Panc1 (cell line): ENCODE measurements around the gene JUND. TPM values are rescaled to one million over a fixed set of nuclear protein-coding genes. Genes with fewer than 3 reads are reported as not detected.

Source experiments
- ATAC-seq: fragments of 200-7000 bp; cut with Tn5 transposase; 2 replicates; pipeline ENCODE4 v1.9.1; 2020; ENCODE audit warnings: mild to moderate bottlenecking, moderate library complexity
- Bru-seq: library from RNA; stranded (reverse); fragments of 400-500 nt; gene quantifications from one replicate; lab custom pipeline; 2021; lab: Mats Ljungman, UMichigan
- BruChase-seq, 2 experiments: library from RNA; stranded (reverse); fragments of 400-500 nt; gene quantifications; one replicate each; lab custom pipeline; 2021; lab: Mats Ljungman, UMichigan
- BruUV-seq: library from RNA; stranded (reverse); fragments of 400-500 nt; replicated peaks from 2 replicates; lab custom pipeline; 2021; lab: Mats Ljungman, UMichigan
- CTCF ChIA-PET: fragments of 300-600 bp; sonication (Branson Sonifier 250); formaldehyde crosslinking; loops from one replicate; lab custom pipeline; 2022; ENCODE audit warnings: antibody characterized with exemption; lab: Charles Lee
- POLR2A ChIA-PET: fragments of 300-600 bp; sonication (Branson Sonifier 250); formaldehyde crosslinking; loops from one replicate; lab custom pipeline; 2022; ENCODE audit warnings: antibody characterized with exemption; lab: Charles Lee
- DNase-seq: peaks from one replicate; pipeline ENCODE4 v3.0.0-alpha.2; 2010; ENCODE audit warnings: low read depth, low spot score
- H3K27ac ChIP-seq: 2 replicates; pipeline ENCODE4 v1.5.1; 2011; ENCODE audit warnings: mild to moderate bottlenecking, low read length, inconsistent platforms
- H3K27me3 ChIP-seq: fragments of 200-500 bp; sonication (Bioruptor generic); 2 replicates; pipeline ENCODE4 v1.6.0; 2014; ENCODE audit warnings: low read length, inconsistent platforms; ENCODE audit not compliant: control insufficient read depth, insufficient read depth
- H3K36me3 ChIP-seq: fragments of 200-500 bp; sonication (Bioruptor generic); 2 replicates; pipeline ENCODE4 v1.5.1; 2014; ENCODE audit warnings: inconsistent platforms, mild to moderate bottlenecking, low read length, moderate library complexity; ENCODE audit not compliant: control insufficient read depth, insufficient read depth
- H3K4me1 ChIP-seq: 2 replicates; pipeline ENCODE4 v1.5.1; 2011; ENCODE audit warnings: inconsistent platforms, mild to moderate bottlenecking, low read length, moderate library complexity; ENCODE audit not compliant: control insufficient read depth, insufficient read depth
- H3K4me3 ChIP-seq, 2 experiments: 2 replicates each; pipeline ENCODE4 v1.5.1; 2011 to 2012; ENCODE audit warnings: low read depth in 2 of 2, low read length in 2 of 2, mild to moderate bottlenecking in 2 of 2, inconsistent platforms in 1 of 2, moderate library complexity in 1 of 2
- H3K9me3 ChIP-seq: fragments of 200-500 bp; sonication (Bioruptor generic); 2 replicates; pipeline ENCODE4 v1.5.1; 2014; ENCODE audit warnings: low read depth, mild to moderate bottlenecking, inconsistent platforms, low read length, moderate library complexity; ENCODE audit not compliant: control insufficient read depth, insufficient read depth
- POLR2AphosphoS5 ChIP-seq: IDR thresholded peaks from 2 replicates; pipeline ENCODE4 v1.6.1; 2012; ENCODE audit warnings: mild to moderate bottlenecking, low read depth, low read length, moderate library complexity
- SIN3A ChIP-seq: IDR thresholded peaks from 2 replicates; pipeline ENCODE4 v1.6.1; 2012; ENCODE audit warnings: low read depth, mild to moderate bottlenecking, low read length, moderate library complexity, borderline replicate concordance; ENCODE audit not compliant: insufficient read depth
- TCF7L2 ChIP-seq: IDR thresholded peaks from 2 replicates; pipeline ENCODE4 v1.6.1; 2011; ENCODE audit warnings: mild to moderate bottlenecking, low read depth, low read length, inconsistent platforms
- in situ Hi-C: cut with HindIII; loops from 2 replicates; pipeline ENCODE4 v1.10.0; 2016; ENCODE audit warnings: low sequenced_read_pairs, low pct_unique_long_range_greater_than_20kb
- intact Hi-C: fragments of 100-400 bp; cut with micrococcal nuclease; formaldehyde crosslinking; loops from one replicate; pipeline ENCODE4 v1.10.0; 2022; ENCODE audit not compliant: unreplicated experiment
- long read RNA-seq: library from polyadenylated mRNA; unstranded; transcript quantifications from one replicate; pipeline ENCODE4 v2.0.0, GENCODE V29; 2021; ENCODE audit not compliant: unreplicated experiment
- polyA plus RNA-seq: library from polyadenylated mRNA; unstranded; fragments of >200 nt; gene quantifications from one replicate; pipeline ENCODE4 v1.2.1, GENCODE V29; 2012; ENCODE audit warnings: missing spikeins; ENCODE audit not compliant: insufficient read length
- total RNA-seq: library from RNA; stranded (reverse); gene quantifications from one replicate; pipeline ENCODE4 v1.2.1, GENCODE V29; 2021; ENCODE audit not compliant: unreplicated experiment
- TF ChIP-seq, protein P1 (sequence below): fragments of 450-650 bp; IDR thresholded peaks from 2 replicates; pipeline ENCODE4 v1.5.1; 2017; ENCODE audit warnings: mild to moderate bottlenecking
- TF ChIP-seq, protein P2 (sequence below), 2 experiments: IDR thresholded peaks; 2 replicates each; pipeline ENCODE4 v1.6.1; 2011 to 2012; ENCODE audit warnings: low read depth in 2 of 2, control low read depth in 1 of 2, low read length in 1 of 2, mild to moderate bottlenecking in 1 of 2, moderate library complexity in 1 of 2; ENCODE audit not compliant: insufficient read depth in 1 of 2

JUND gene
- 130 TPM for total RNA-seq
- 179 TPM for polyA plus RNA-seq
- percentile 91 among the genes with signal in this experiment for Bru-seq, nascent RNA
- percentile 99 among the genes with signal in this experiment for BruChase-seq, experiment 1, labeled RNA remaining after a 2-hour chase
- BruChase-seq, experiment 2, labeled RNA remaining after a 6-hour chase = percentile 99 among the genes with signal in this experiment
- long read RNA-seq, transcript JUND-201 (1 exons, 1,863 nt) = major isoform, 445 of 445 reads
- long read RNA-seq, partial matches to known transcripts = 0 of 445 reads
- long read RNA-seq, other reads (novel, unspliced or antisense) = 0 of 445 reads

DNA sequence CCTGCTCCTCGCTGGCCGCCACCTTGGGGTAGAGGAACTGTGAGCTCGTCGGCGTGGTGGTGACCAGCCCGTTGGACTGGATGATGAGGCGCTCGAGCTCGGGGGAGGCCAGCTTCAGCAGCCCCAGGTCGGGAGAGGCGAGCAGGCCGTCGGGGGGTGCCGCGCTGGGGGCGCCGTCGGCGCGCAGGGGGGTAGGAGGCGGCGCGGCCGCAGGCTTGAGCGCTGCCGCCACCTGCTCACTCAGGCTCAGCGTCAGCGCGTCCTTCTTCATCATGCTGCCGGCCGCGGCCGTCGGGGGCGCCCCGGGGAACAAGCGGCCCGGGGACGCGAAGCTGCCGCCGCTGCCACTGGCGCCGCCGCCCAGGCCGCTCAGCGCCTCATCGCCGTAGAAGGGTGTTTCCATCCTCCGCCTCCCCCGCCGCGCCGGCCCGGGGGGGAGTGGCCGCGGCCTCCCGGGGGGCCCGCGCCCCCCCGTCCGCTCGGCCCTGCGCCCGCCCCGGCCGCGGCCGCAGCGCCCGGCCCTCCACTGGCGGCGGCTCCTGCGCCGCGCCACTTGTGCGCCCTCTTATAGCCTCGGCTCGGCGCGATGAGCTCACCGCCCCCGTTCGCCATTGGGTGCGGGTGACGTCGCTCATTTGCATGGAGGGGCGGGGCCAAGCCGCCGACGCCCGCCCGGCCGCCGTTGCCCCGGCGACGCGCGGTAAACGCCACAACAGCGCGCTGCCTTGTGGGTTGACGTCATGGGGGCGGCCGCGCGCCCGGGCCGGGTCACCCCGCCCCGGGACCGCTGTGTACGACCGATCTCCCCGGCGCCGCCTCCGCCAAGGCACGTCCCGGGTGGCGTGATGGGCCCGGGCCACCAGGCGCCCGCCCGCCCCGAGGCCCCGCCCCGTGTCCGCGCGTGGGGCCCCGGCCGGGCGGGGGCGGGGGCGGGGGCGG lies at the start of gene JUND:
Gene JUND, minus strand, starts transcription at position 541 of the 939 bp plus-strand sequence. Its CDS starts 138 bp downstream, at position 403.
- DNase-seq = no peak
- Histone ChIP-seq H3K9me3 (no peaks in the 10 kb centered on the region), H3K27me3 (no peaks in the 10 kb centered on the region), H3K36me3 (no peaks in the 10 kb centered on the region; the same call in 1 of the 2 replicates), H3K4me1 (peaks cover 19% of the 10 kb centered on the region), H3K27ac (peak within 1 kb of the TSS; percentile 93), H3K4me3 (peak within 1 kb of the TSS; percentile 74 to 91)
- intact Hi-C loops (no loop called here), in situ Hi-C loops (no loop called here)
- ATAC-seq = peak; percentile 86
- ChIA-PET POLR2A (interaction anchor here (0.5 to 3.5 kb wide), 9 partner anchors 11 to 171 kb away, joined by 3 to 22 read pairs (median 3); partner anchors contain the start of gene LSM4), CTCF (interaction anchor here (0.8 to 1.6 kb wide), 3 partner anchors 23 to 47 kb away, joined by 4 to 7 read pairs (median 5); partner anchors contain the start of gene LSM4)
- no TSS peak for BruUV-seq
- TF ChIP-seq TCF7L2 = peak; percentile 45; the same call in 1 of the 2 replicates
- TF ChIP-seq, protein P1, sequence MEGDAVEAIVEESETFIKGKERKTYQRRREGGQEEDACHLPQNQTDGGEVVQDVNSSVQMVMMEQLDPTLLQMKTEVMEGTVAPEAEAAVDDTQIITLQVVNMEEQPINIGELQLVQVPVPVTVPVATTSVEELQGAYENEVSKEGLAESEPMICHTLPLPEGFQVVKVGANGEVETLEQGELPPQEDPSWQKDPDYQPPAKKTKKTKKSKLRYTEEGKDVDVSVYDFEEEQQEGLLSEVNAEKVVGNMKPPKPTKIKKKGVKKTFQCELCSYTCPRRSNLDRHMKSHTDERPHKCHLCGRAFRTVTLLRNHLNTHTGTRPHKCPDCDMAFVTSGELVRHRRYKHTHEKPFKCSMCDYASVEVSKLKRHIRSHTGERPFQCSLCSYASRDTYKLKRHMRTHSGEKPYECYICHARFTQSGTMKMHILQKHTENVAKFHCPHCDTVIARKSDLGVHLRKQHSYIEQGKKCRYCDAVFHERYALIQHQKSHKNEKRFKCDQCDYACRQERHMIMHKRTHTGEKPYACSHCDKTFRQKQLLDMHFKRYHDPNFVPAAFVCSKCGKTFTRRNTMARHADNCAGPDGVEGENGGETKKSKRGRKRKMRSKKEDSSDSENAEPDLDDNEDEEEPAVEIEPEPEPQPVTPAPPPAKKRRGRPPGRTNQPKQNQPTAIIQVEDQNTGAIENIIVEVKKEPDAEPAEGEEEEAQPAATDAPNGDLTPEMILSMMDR = no peak; the same call in 1 of the 2 replicates

GRCh38 chr19:18330868-18331267 lies 49.4 kb upstream of the JUND start:
- in situ Hi-C loops (no loop called here), intact Hi-C loops (no loop called here)
- ATAC-seq (no peak), DNase-seq (no peak)
- peaks cover 6% of the 10 kb centered on the region; the same call in 1 of the 2 replicates for H3K4me1 ChIP-seq
- TF ChIP-seq SIN3A (no peak), POLR2AphosphoS5 (no peak), TCF7L2 (no peak)
- TF ChIP-seq, protein P1 = no peak
- TF ChIP-seq, protein P2, sequence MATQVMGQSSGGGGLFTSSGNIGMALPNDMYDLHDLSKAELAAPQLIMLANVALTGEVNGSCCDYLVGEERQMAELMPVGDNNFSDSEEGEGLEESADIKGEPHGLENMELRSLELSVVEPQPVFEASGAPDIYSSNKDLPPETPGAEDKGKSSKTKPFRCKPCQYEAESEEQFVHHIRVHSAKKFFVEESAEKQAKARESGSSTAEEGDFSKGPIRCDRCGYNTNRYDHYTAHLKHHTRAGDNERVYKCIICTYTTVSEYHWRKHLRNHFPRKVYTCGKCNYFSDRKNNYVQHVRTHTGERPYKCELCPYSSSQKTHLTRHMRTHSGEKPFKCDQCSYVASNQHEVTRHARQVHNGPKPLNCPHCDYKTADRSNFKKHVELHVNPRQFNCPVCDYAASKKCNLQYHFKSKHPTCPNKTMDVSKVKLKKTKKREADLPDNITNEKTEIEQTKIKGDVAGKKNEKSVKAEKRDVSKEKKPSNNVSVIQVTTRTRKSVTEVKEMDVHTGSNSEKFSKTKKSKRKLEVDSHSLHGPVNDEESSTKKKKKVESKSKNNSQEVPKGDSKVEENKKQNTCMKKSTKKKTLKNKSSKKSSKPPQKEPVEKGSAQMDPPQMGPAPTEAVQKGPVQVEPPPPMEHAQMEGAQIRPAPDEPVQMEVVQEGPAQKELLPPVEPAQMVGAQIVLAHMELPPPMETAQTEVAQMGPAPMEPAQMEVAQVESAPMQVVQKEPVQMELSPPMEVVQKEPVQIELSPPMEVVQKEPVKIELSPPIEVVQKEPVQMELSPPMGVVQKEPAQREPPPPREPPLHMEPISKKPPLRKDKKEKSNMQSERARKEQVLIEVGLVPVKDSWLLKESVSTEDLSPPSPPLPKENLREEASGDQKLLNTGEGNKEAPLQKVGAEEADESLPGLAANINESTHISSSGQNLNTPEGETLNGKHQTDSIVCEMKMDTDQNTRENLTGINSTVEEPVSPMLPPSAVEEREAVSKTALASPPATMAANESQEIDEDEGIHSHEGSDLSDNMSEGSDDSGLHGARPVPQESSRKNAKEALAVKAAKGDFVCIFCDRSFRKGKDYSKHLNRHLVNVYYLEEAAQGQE (IDR thresholded peaks at IDR 0.05; ENCODE audit: insufficient read depth in 1 of 2, low read depth in 2 of 2, low read length in 1 of 2) = no peak
- BruUV-seq = no TSS peak
- H3K27me3 ChIP-seq = no peaks in the 10 kb centered on the region
- POLR2A ChIA-PET = no interaction called here
- H3K36me3 ChIP-seq = no peaks in the 10 kb centered on the region
- no peaks in the 10 kb centered on the region for H3K9me3 ChIP-seq
- CTCF ChIA-PET = no interaction called here
- no peak overlapping the region for H3K4me3 ChIP-seq
- H3K27ac ChIP-seq = no peak overlapping the region
